Mesenteric fat pad (tissue), 1 donor: Measurements from ENCODE around the gene REPS1. TPM values are rescaled to one million over a fixed set of nuclear protein-coding genes. Genes with fewer than 3 reads are reported as not detected.

Experiments used
- DNase-seq: peaks from one replicate; pipeline ENCODE4 v3.0.0-alpha.2; 2020; ENCODE audit warnings: low spot score
- total RNA-seq: library from RNA; stranded (reverse); fragmentation: NEBNext Ultra II Directional; extraction: Animal tissue kit (Norgen Biotek cat#: 25700); gene quantifications from one replicate; pipeline ENCODE4 v1.2.1, GENCODE V29; 2021
- donor health status: DM: yes; HTN: yes; CAD: no.

REPS1 gene
- total RNA-seq, 1 donor from 2014 or later: 34.5 TPM

GRCh38 chr6:138972226-138972665 is 15.8 kb downstream of the REPS1 start:
- no peak for DNase-seq

- DNase-seq: no peak
These were observed 16.5 kb downstream of the REPS1 start for GRCh38 chr6:138971601-138972000.

DNA sequence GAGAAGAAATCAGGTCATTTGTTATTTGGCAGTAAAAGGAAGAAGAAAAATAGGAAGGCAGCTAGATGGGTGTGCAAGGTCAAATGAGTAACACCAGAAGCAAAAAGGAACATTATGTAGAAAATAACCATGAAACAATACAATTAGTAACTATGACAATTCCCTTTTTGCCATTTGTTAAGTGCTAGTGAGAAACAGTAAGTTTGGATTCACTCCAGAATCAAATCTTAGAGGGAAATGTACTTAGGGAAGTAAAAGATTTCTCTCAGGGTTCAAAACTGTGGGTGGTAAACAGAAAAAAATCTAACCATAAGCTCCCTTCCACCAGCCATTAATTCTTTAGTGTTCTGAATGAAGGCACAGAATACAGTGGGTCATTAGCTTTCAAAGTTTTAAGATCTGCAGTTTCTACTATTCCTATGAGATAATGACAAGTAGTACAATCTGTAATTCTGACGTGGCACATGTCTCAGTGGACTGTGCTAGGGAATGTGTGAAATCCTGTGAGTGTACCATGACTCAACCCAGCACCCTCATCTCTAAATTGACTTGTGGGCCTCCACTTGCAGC is 17.1 kb downstream of the REPS1 start:
- DNase-seq: no peak

DNA sequence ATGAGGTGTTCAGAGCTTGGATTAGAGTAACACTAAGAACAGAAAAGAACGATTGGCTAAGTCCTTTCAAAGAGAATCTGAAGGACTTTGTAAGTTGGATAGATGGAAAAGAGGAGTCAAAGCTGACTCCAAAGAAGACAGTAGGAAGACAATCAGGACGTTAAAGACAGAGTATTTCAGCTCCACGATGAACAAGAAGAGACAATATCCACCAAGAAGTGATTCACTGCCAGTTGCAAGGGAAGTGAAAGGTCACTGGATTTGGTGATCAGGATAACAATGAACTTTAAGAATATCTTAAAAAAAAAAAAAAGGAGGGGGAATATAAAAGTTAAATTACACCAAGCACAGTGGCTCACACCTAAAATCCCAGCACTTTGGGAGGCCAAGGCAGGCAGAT is 17.9 kb downstream of the REPS1 start:
- no peak for DNase-seq

- no peak for DNase-seq
These were observed 21.2 kb downstream of the REPS1 start for GRCh38 chr6:138966870-138967269.

- DNase-seq: no peak
These were observed 22.1 kb downstream of the REPS1 start for GRCh38 chr6:138965971-138966370.

DNA sequence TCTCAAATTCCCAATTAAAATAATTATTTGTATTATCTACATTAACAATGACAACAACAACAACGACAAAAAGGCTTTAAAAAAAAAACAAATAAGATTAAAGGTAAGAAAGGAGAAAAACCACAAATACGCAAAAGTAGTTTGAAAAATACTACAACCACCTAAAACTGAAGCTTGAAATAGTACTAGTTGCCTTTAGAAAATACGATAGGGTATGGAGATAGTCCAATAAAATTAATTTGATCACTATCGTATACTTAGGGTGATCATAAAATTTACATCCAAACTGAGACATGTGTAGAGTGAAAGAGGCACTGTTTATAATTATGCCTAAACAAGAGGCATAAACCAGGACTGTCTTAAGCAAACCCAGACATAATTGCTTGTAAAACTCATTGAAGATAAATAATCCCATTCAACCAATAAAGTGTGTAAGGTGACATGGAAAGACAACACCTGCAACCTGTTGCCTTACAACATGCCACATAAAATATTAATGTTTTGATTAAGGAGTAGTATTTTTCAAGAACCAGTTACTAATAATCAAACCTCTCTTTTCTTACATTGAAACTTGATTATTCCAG is 22.7 kb downstream of the REPS1 start:
- DNase-seq: no peak

DNA sequence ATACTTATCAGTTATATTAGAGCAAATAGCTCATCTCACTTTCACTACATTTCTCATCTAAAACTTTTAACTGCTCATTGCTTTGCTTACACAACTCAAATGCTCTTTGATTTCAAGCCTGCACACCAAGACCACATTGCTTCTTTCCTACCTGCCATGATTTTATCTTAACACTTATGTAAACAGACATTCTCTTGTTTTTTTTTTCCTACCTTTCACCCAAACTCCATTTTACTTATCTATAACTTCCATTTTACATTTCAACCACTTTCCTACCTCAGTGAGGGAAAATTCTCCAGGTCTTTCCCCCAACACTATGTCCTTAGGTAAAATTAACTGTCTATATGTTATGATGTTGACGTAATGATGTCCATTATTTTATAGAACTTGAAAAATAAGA is 24.0 kb downstream of the REPS1 start:
- no peak for DNase-seq

GRCh38 chr6:138963531-138963930 is 24.5 kb downstream of the REPS1 start:
- no peak for DNase-seq

GRCh38 chr6:138963119-138963518 is 24.9 kb downstream of the REPS1 start:
- no peak for DNase-seq

GRCh38 chr6:138959521-138959920 is 28.5 kb downstream of the REPS1 start:
- DNase-seq: no peak

- DNase-seq: no peak
These were observed 29.5 kb downstream of the REPS1 start for GRCh38 chr6:138958595-138958994.

- DNase-seq: no peak
These were observed 30.1 kb downstream of the REPS1 start for GRCh38 chr6:138957903-138958302.

DNA sequence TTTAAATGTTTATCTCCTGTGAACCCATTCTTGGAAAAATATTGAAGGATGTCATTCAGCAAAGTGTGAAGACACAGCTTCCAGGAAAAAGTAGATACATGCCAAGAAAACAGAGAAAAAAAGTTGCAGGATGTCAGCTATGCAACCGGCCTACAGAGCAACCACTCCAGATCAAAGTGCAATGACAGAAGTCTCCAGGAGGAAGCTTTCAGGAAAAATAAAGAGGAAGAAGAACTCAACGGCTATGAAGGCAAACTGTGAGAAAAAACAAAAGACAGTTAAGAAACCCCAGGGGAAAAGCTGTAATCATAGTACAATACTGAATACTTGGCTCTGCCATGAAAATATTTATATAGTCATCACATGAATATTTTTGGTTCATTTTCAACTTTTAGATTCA is 30.6 kb downstream of the REPS1 start:
- no peak for DNase-seq

DNA sequence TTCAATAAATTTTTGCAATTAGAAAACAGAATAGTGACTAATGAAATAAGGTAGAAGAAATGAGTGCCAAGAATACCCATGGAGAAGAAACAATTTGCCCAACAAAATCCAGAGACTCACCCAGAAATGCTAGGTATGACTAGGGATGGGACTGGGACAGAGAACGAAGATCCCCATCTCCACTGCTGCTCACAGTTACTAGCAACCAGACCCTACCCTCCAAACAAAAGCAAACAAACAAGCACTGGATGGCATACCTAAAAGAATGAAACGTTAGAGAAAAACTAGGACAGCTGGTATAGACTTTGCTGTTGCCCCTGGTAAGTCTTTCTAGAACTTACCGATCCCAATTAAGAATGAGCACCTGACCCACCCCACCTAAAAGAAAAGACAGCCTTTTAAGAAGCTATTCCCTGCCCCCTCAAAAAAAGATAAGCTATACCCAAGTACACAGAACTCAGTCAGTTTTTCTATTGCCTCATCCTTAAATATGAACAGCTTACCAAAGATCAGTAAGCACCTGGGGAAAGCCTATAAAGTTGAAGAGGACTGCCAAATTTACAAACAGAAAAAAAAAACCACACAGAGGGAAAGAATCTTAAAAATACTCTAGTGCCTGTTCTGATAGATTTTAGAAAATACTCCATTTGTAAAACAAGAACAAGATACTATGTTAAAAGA is 31.7 kb downstream of the REPS1 start:
- no peak for DNase-seq

GRCh38 chr6:138955262-138955661 is 32.8 kb downstream of the REPS1 start:
- DNase-seq: no peak

DNA sequence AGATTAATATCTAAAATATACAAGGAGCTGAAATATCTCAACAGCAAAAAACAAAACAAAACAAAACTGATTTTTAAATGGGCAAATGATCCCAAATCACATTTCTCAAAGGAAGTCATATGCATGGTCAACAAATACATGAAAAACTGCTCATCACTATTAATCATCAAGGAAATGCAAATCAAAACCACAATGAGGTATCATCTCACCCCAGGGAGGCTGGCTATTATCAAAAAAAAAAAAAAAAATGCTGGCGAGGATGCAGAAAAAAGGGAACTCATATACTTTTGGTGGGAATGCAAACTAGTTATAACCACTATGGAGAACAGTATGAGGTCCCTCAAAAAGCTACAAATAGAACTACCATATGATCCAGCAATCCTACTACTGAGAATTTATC is 34.6 kb downstream of the REPS1 start:
- DNase-seq: no peak

DNA sequence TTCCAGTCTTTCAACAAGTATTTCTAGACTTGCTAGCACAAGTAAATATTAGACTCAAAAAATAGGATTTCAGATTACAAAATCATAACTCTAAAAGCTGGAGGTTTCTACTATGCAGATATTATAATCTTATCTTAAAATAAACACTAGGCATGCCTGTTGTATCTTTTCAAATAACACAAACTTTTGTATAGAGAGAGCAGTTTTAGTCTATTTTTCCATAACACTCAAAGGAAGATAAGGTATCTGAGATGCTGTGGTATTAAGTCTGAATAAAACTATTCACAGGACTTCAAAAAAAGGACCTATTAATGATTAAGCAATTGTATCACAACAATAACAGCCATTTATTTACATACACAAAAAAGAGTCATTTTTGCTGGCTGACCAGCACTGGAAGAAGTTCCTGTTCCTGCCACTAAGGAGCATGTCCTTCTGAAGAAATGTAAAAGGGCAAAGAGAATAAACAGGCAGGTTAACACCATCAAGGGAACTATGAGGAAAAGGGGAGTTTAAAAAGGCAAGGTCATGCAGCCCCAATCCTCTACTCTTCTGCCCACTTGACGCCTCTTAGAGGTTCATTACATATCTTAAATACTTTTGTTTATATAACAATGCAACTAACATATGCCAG is 39.4 kb downstream of the REPS1 start:
- DNase-seq: no peak

- no peak for DNase-seq
These were observed 40.0 kb downstream of the REPS1 start for GRCh38 chr6:138948004-138948403.

- no peak for DNase-seq
These were observed 42.7 kb downstream of the REPS1 start for GRCh38 chr6:138945354-138945753.

GRCh38 chr6:138944412-138944811 is 43.6 kb downstream of the REPS1 start:
- no peak for DNase-seq

DNA sequence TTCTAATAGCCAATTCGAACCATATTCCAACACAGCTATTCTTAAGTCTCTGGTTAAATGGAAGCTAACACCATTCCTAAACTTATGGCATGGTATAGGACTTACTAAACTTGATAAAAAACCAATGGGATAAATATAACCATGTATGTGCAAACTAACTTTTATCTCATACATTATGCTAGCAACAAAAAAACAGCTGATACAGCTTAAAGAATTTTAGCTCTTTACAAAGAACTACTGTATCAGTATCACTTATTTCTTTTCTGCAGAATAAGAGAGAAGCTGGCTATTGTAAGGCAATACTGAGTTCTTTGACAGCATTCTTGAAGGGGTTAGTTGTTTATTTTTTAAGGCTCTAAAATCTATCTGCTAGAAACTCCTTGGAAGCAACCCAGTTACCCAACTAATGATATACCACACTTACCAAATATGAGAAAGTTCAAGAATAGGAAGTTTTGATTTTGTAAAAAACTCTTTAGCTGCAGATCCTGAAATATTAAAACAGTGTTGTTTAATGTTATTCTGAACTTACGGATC is 44.9 kb downstream of the REPS1 start:
- DNase-seq: no peak
